Measurements from ENCODE around the gene ASPA. TPM values are rescaled to one million over a fixed set of nuclear protein-coding genes. Genes with fewer than 3 reads are reported as not detected.
"Not testable (repeated sequence)": the region's sequence is repeated elsewhere in the genome, so short reads cannot be mapped to it uniquely, and the experiment has no call there.

ASPA gene
- not detected in 2 replicates for total RNA-seq

- DNase-seq (ENCODE audit: low read depth, low spot score), result no peak
Observed at GRCh38 chr17:3475812-3476610, at the start of gene ASPA. TSS of gene ASPA (plus strand) at chr17:3475997. CDS start at chr17:3476160, 163 bp downstream.

GRCh38 chr17:3433215-3433614, 42.6 kb upstream of the ASPA start:
- not testable (repeated sequence) for DNase-seq (ENCODE audit: low read depth, low spot score)

GRCh38 chr17:3433741-3434140, 42.1 kb upstream of the ASPA start, which contains the start of gene OR1E2:
TSS of gene OR1E2 (minus strand) at chr17:3433841. CDS start at chr17:3433841, 0 bp downstream.
- DNase-seq (ENCODE audit: low read depth, low spot score), result no peak

DNA sequence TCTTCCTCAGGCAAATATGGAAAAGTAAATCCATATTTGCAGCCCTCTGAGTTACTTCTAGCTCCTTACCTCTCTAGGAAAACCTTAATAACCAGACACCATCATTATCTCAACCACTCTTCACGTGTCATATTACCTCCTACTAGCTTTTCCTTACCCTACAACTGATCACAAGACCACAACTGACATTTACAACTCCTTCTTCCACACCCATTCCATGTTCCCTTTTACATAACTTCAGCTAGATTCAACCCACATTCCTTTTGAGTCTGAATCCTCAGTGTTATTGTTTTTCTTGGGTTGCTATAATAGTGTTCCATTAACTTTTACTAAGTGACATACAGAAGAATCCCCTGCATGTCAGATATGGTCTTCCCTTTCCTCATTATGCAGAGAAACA, 37.4 kb upstream of the ASPA start:
- DNase-seq (ENCODE audit: low read depth, low spot score), result no peak

GRCh38 chr17:3440451-3440850, 35.3 kb upstream of the ASPA start:
- DNase-seq (ENCODE audit: low read depth, low spot score), result no peak

- DNase-seq (ENCODE audit: low read depth, low spot score), result no peak
Observed at GRCh38 chr17:3447625-3448024, 28.2 kb upstream of the ASPA start.

GRCh38 chr17:3448059-3448665, 27.6 kb upstream of the ASPA start:
- no peak for DNase-seq (ENCODE audit: low read depth, low spot score)

DNA sequence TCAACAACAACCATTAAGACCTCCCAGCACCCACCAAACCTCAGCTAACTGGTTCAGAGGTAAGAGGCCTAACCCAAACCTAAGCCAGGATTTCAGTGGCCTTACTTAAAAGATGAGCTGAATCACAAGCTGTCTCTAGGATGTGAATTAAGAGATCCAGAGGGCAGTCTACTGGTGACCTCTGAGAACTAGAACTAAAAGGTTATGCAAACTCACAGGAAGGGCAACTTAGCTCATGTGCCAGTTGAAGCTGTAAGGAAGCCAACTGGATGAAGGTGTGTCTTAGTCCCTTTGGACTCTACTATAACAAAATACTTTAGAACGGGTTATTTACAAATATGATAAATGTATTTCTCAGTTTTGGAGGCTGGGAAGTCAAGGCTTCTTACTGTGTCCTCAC, 9.4 kb upstream of the ASPA start:
- not testable (repeated sequence) for DNase-seq (ENCODE audit: low read depth, low spot score)

- DNase-seq (ENCODE audit: low read depth, low spot score), result no peak
Observed at GRCh38 chr17:3469529-3469928, 6.3 kb upstream of the ASPA start.

DNA sequence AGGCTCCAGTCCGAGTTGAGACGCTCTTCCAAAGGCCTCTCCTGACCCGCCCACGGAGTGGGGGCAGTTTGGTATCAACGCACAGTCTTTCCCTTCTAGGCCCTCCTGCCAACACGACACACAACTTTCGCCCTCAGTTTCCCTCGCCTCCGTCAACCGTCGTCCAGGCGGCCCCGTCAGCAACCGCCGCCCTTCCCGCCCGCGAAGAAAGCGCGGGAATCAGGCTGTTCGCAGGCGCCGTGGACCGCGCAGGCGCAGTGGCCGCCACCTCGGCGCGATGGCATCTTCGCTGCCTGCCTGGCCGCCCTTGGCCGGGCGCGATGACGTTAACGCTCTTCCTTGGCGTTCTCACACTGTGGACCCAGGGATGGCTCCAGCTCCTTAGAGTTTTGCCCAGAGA, 4.2 kb upstream of the ASPA start, which contains the start of gene SPATA22:
TSS of gene SPATA22 (minus strand) at position 221 of the 400 bp plus-strand sequence. CDS start 2,494 bp downstream, outside the sequence.
- no peak for DNase-seq (ENCODE audit: low read depth, low spot score)

DNA sequence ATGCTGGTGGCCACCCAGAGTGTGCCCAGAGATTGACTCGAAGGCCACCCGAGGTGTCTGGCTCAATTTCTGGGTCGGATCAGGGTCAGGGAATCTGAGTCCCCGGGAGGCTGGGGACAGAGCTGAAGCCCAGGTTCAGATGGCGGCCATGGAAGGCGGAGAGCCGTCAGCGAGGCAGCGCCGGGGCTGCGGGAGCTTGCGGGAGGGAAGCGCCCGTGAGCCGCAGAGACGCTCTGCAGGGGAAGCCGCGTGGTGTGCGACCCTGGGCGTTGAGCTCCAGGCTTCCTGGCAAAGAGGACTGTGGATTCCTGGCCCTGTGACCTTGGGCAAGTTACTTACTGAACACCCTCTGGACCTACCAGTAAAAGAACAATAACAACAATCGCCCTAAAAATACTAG, 3.7 kb upstream of the ASPA start:
- DNase-seq (ENCODE audit: low read depth, low spot score), result no peak

GRCh38 chr17:3474212-3474611, 1.6 kb upstream of the ASPA start:
- no peak for DNase-seq (ENCODE audit: low read depth, low spot score)

DNA sequence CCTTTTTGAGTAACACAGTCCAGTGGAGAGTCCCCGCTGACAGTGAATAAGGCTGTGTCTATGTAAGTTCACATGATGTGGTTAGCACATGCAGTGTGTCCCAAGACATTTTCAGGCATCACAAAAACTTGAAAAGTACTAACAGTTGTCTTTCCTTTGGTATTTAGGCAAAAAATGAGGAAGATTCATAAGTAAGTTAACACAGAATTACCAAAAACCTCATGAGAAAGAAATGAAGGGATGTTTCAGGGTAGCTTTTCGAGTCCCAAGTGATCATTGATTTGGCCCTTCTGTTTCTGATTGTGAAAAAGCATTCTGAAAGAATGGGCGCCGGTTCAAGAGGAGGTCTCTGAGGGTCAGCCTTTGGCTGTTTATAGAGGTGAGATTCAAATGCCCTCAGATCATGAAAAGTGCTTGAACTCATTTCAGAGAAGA, 529 bp upstream of the ASPA start:
- DNase-seq (ENCODE audit: low read depth, low spot score), result no peak

GRCh38 chr17:3479988-3480387, 4.2 kb downstream of the ASPA start:
- no peak for DNase-seq (ENCODE audit: low read depth, low spot score)

DNA sequence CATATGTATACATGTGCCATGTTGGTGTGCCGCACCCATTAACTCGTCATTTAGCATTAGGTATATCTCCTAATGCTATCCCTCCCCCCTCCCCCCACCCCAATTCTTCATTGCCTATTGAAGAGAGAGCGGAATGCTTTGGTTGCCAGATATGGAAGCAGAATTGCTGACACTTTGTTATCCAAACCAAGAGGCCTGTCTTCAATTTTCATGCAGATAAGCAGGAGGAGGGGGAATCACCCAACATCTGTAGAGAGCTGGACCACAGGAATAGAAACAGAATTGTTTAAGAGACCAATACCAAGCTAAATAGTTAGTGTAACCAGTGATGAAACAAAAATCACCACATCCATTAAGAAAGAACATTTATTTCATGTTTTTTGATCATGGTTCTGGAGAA, 7.1 kb downstream of the ASPA start:
- no peak for DNase-seq (ENCODE audit: low read depth, low spot score)

- no peak for DNase-seq (ENCODE audit: low read depth, low spot score)
Observed at GRCh38 chr17:3485481-3486068, 9.8 kb downstream of the ASPA start.

GRCh38 chr17:3497101-3497500, 21.3 kb downstream of the ASPA start:
- DNase-seq (ENCODE audit: low read depth, low spot score), result no peak

DNA sequence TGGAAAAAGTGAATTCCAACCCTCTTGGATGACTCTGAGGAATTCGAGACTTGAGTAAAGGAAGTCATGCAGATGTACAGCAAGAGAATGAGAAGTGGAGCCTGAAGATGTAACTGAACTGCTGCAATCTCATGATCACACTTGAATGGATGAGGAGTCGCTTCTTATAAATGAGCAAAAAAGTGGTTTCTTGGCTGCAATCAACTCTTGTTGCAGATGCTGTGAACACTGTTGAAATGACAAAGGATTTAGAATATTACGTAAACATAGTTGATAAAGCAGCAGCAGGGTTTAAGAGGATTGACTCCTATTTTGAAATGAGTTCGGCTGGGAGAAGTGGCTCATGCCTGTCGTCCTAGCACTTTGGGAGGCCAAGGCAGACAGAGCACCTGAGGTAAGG, 25.5 kb downstream of the ASPA start:
- no peak for DNase-seq (ENCODE audit: low read depth, low spot score)

GRCh38 chr17:3502466-3502865, 26.7 kb downstream of the ASPA start:
- no peak for DNase-seq (ENCODE audit: low read depth, low spot score)

GRCh38 chr17:3503285-3503684, 27.5 kb downstream of the ASPA start:
- no peak for DNase-seq (ENCODE audit: low read depth, low spot score)

DNA sequence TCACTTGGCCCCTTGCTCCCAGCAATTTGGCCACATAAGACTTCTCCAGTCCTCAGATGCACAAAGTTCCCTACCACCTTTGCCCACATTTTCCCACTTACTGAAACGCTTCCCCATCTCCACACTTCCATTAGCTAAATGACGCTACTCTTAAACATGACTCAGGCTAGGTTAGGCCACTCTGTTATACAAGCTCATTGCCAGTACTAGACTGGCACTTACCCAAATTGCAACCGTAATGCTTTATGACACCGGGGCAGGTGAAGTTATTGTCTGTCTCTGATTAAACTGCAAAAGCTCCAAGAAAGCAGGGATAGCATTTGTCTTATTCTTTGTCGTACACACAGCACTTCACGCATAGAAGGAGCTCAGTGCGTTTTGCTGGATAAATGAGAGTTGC, 29.2 kb downstream of the ASPA start:
- no peak for DNase-seq (ENCODE audit: low read depth, low spot score)

GRCh38 chr17:3506054-3506453, 30.3 kb downstream of the ASPA start:
- DNase-seq (ENCODE audit: low read depth, low spot score), result no peak

Data from pulmonary artery endothelial cell (primary cell).